Measurements from ENCODE around the gene ACADVL. TPM values are rescaled to one million over a fixed set of nuclear protein-coding genes. Genes with fewer than 3 reads are reported as not detected.
"Not testable (repeated sequence)": the region's sequence is repeated elsewhere in the genome, so short reads cannot be mapped to it uniquely, and the experiment has no call there.

The ACADVL gene
- total RNA-seq (2014; rRNA removed; shearing (Covaris generic)) = 469 and 546 TPM in 2 replicates

GRCh38 chr17:7219812-7220592 lies at the start of gene ACADVL, which contains the start of gene DLG4:
ACADVL (plus strand) TSS chr17:7219938; CDS start chr17:7219985, 47 bp downstream.
DLG4 (minus strand) TSS chr17:7219836.
- DNase-seq (ENCODE audit: low spot score) = peak; percentile 75

- DNase-seq (ENCODE audit: low spot score) = not testable (repeated sequence)
These were observed 47.1 kb upstream of the ACADVL start for GRCh38 chr17:7172522-7173191.

GRCh38 chr17:7173687-7174602 lies 45.8 kb upstream of the ACADVL start:
- peak; percentile 62 for DNase-seq (ENCODE audit: low spot score)

GRCh38 chr17:7174603-7175326 lies 45.0 kb upstream of the ACADVL start:
- no peak for DNase-seq (ENCODE audit: low spot score)

GRCh38 chr17:7175330-7175733 lies 44.4 kb upstream of the ACADVL start:
- DNase-seq (ENCODE audit: low spot score) = no peak

- DNase-seq (ENCODE audit: low spot score) = no peak
These were observed 43.5 kb upstream of the ACADVL start for GRCh38 chr17:7176107-7176840.

GRCh38 chr17:7176841-7177190 lies 42.9 kb upstream of the ACADVL start:
- no peak for DNase-seq (ENCODE audit: low spot score)

- DNase-seq (ENCODE audit: low spot score) = peak; percentile 45
These were observed 42.4 kb upstream of the ACADVL start for GRCh38 chr17:7177191-7177953.

- DNase-seq (ENCODE audit: low spot score) = no peak
These were observed 41.7 kb upstream of the ACADVL start for GRCh38 chr17:7177954-7178477.

- no peak for DNase-seq (ENCODE audit: low spot score)
These were observed 40.8 kb upstream of the ACADVL start for GRCh38 chr17:7178973-7179316.

- DNase-seq (ENCODE audit: low spot score) = no peak
These were observed 40.2 kb upstream of the ACADVL start, which contains the start of gene ASGR1 for GRCh38 chr17:7179317-7180254. ASGR1 (minus strand) TSS chr17:7179370; CDS start chr17:7178563, 807 bp downstream.

GRCh38 chr17:7182101-7182500 lies 37.6 kb upstream of the ACADVL start:
- DNase-seq (ENCODE audit: low spot score) = not testable (repeated sequence)

- DNase-seq (ENCODE audit: low spot score) = no peak
These were observed 36.2 kb upstream of the ACADVL start for GRCh38 chr17:7183433-7184090.

GRCh38 chr17:7184091-7184488 lies 35.6 kb upstream of the ACADVL start:
- peak; percentile 61 for DNase-seq (ENCODE audit: low spot score)

GRCh38 chr17:7184647-7185046 lies 35.1 kb upstream of the ACADVL start:
- no peak for DNase-seq (ENCODE audit: low spot score)

GRCh38 chr17:7186241-7186640 lies 33.5 kb upstream of the ACADVL start:
- DNase-seq (ENCODE audit: low spot score) = no peak

GRCh38 chr17:7190276-7190917 lies 29.3 kb upstream of the ACADVL start:
- no peak for DNase-seq (ENCODE audit: low spot score)

Data from HT-29 (cell line).